Measurements from ENCODE around the gene SECTM1. TPM values are rescaled to one million over a fixed set of nuclear protein-coding genes. Genes with fewer than 3 reads are reported as not detected.
A peak's percentile ranks its signal among the peaks of the same experiment; 100 is the strongest.

The SECTM1 gene
- total RNA-seq, 2 donors from 2014 or later, result 10.3 to 14.5 TPM

DNA sequence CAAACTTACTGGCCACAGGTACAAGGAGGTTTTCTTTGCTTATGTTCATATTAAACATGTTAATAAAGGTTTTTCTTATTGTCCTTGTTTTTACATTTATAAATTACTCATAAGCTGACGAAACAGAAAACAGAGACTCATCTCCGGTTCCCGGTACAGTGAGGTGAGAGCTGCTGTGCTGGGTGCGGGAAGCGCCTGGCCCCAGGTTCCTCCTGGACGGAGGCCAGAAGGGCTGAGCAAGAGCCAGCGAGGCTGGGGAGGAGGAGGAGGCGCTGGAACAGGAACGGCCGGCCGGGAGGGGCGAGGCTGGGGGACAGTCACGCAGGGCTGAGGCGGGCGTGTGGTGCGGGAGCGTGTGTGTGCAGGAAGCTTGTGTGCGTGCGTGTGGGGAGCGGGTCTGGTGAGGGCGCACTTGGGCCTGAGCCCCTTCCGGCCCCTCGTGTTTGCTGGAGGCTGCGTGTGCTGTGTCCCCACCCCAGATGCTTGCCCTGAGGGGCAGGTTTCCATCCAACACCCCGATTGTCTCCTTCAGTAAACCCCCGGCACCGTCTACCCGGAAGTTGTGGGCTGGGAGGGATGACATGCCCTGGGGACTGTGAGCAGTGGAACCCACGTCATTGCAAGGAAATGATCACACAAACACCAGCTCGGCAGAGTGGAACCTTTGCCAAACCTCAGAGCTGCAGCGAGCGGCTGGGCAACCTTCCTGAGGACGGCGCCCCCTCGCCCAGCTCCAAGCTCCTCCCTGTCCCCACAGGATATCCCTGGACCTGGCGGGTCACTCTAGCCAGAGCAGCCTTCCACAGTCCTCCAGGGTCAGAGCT, 35.6 kb downstream of the SECTM1 start:
- intact Hi-C loops (cut with DNase I), result loop anchor here in 1 of 2 donors (5.0 kb wide), 1 partner anchor 961 kb away; no protein-coding TSS in a partner anchor
- peak; percentile 97 for DNase-seq (ENCODE audit: low spot score)

DNA sequence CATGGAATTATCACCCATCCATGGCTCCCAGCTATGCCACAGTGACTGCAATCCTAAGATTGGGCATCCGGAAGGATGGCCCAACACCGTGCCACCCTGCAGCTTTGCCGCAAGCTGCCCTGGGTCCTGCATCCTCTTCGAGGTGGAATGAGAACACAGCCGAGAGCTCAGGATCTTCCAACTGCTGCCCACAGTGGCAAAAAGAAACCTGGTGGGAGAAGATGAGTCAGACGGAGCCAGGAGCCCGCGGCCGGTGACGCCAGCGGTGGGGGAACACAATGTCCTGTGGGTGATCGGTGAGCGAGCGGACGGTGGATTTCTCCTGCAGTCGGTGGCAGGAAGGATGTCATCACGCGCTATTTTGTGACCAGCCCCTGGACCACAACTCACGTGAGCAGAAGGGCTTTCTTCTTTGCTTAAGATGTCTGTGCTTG, 36.3 kb downstream of the SECTM1 start:
- intact Hi-C loops (cut with DNase I), result loop anchor here in 1 of 2 donors (5.0 kb wide), 1 partner anchor 960 kb away; no protein-coding TSS in a partner anchor
- peak; percentile 97 for DNase-seq (ENCODE audit: low spot score)

DNA sequence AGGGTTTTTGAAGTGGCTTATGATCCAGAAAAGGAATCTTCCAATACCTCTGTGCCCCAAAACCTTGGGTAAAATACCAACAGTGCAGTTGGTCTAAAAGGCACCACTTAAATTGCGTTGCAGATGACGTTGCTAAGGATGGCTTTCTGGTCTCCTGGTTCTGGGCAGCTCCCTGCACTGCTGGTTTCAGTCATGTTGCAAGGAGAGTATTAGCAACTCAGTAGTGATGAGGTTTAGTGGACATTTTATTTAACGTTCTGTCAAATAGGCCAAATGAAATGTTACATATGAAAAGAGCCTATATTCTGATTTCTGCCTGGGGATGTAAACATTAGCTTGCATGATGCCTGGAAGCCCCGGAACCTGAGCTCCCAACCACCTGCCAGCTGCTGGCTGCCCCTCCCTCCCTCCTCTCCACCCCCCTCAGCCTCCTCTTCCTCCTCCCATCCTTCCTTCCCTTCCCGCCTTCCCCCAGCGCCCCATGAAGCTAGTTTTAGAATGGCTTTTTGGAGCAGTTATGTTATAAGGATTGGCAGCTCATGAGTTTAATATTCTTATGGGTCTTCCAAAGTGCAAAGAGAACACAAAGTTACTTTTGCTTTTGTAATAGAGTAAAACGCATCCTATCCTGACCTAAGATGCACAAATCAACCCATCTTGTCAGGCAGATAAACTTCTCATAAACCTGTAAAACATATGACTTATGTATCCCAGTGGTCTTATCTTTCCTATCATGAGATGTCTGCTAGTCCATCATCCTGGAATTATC, 36.9 kb downstream of the SECTM1 start:
- DNase-seq (ENCODE audit: low spot score), result no peak

DNA sequence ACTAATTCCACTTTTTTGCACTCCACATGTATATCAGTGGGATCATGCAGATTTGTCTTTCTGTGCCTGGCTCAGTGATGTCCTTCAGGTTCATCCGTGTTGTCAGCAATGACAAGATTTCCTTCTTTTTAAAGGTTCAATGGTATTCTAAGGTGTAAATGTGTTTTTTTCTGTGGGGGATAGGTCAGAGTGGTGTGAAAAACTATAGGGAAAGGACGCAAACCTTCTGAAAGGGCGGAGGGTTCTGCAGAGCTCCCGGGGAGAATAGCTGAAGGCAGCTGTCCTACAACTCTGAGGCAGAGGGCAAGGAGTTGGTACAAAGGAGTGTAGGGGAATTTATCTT, 38.1 kb downstream of the SECTM1 start:
- DNase-seq (ENCODE audit: low spot score), result no peak
- intact Hi-C loops (cut with DNase I), result loop anchor here in 1 of 2 donors (5.0 kb wide), 1 partner anchor 958 kb away; no protein-coding TSS in a partner anchor

More for the DNA sequence above, 36.9 kb downstream of the SECTM1 start:
- intact Hi-C loops (cut with DNase I), result loop anchor here in 1 of 2 donors (5.0 kb wide), 1 partner anchor 959 kb away; no protein-coding TSS in a partner anchor

DNA sequence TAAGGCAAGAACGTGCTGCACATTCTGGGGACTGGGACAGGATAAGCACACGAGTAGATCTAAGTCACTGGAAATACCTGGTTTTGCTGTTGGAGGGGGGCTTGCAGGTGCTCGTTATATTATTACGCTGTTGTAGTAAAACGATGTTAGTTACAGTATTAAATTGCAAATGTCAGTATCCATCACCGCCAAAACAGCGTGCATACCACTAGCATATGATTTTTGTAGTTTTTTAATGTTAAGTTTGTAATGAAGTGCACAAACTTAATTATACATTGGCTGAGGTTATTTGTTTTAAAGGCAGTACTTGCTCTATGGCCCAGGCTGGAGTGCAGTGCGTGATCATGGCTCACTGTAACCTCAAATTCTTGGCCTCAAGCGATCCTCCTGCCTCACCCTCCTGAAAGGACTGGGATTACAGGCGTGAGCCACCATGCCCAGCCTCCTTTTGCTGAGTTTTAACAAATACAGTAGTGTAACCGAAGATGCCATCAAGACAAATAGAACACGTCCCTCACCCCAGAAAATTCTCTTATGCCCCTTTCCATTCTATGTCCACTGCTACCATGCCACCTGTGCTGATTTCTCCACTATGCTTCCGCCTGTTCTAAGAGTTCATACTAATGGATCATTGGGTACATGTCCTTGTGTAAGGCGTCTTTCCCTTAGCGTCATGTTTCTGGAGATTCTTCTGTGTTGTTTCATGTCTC, 39.3 kb downstream of the SECTM1 start:
- intact Hi-C loops (cut with DNase I), result no loop called here
- no peak for DNase-seq (ENCODE audit: low spot score)

GRCh38 chr17:82292251-82293154, 41.1 kb downstream of the SECTM1 start:
- intact Hi-C loops (cut with DNase I), result no loop called here

GRCh38 chr17:82291582-82292250, 41.9 kb downstream of the SECTM1 start:
- intact Hi-C loops (cut with DNase I), result no loop called here

More at GRCh38 chr17:82292251-82293154, 41.1 kb downstream of the SECTM1 start:
- peak; percentile 98 for DNase-seq (ENCODE audit: low spot score)

GRCh38 chr17:82287868-82288801, 45.4 kb downstream of the SECTM1 start:
- DNase-seq (ENCODE audit: low spot score), result no peak
- intact Hi-C loops (cut with DNase I), result no loop called here

More at GRCh38 chr17:82291582-82292250, 41.9 kb downstream of the SECTM1 start:
- DNase-seq (ENCODE audit: low spot score), result no peak

DNA sequence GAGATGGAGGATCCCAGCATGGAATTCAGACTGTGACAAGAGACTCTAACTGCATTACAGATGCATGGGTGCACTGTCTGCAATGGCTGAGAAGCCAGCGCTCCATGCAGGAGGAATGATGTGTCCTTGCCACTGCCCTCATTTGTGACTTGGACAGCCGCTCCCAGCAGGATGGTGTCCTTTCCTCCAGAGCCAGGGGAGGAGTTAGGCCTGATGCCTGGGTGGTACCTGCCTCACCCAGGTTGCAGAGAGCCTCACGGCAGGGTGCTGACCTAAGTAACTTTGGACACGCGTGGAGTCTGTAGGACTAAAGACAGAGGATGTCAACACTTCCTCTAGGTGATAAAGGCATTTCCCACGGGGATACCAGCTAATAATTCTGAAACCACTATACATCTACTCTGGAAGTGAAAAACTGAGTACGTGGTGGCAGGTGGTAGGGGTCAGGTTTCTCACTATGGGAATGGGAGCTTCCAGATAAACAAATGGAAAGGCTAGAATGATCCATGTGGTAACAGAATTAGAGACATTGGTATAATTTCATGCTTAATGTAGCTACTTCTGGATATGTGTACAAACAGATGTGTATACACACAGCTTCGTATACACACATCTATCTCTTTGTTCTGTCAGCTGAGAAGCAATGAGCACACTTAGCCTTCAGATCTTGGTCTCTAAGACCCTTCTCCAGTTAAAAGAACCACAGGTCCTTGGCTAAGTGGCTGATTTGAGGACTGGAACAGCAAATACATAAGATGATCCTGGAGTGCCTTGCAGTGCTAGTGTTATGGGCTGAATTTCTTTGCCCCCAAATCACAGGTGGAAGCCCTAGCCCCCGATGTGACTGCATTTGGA, 46.3 kb downstream of the SECTM1 start:
- no peak for DNase-seq (ENCODE audit: low spot score)
- intact Hi-C loops (cut with DNase I), result no loop called here

DNA sequence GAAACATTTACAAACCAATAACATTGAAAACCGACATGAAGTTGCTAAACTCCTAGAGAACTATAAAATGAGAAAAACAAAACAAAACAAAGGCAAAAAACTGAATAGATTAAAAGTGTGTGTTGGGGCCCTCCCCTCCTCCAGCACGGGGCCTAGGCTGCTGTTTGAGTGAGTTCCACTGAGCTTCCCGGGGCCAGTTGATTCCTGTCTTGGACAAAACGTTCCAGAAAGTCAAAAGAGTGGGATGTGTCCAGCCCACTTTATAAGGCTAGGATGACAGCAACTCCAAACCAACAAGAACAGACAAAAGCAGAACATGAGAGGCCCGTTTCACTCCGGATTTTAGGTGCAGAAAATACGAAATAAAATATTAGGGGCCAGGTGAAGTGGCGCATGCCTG, 48.4 kb downstream of the SECTM1 start:
- intact Hi-C loops (cut with DNase I), result no loop called here
- no peak for DNase-seq (ENCODE audit: low spot score)

DNA sequence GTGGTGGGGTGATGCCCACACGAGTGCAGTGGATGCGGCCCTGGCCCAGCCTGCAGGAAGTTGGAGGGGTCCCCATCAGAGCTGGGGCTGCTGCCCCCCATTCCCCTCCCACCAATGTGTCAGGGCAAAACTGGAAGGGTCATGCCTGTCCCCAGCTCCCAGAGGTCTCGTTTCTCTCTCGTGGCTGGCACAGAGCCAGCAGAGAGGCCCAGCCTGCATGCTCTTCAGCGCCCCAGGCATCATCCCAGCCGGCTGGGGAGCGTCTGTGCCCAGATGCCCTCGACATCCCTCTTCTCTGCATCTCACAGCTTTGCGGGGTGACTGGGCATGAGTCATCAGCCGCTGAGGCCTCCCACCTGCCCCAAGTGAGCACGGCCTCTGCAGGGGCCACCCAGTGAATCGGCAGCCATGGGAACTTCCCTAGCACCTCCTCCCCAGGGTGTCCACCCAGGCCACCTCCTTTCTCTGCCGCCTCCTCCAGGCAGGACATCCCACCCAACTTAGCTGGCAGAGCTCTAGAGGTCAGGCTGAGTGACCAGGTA, 50.3 kb downstream of the SECTM1 start:
- DNase-seq (ENCODE audit: low spot score), result no peak

DNA sequence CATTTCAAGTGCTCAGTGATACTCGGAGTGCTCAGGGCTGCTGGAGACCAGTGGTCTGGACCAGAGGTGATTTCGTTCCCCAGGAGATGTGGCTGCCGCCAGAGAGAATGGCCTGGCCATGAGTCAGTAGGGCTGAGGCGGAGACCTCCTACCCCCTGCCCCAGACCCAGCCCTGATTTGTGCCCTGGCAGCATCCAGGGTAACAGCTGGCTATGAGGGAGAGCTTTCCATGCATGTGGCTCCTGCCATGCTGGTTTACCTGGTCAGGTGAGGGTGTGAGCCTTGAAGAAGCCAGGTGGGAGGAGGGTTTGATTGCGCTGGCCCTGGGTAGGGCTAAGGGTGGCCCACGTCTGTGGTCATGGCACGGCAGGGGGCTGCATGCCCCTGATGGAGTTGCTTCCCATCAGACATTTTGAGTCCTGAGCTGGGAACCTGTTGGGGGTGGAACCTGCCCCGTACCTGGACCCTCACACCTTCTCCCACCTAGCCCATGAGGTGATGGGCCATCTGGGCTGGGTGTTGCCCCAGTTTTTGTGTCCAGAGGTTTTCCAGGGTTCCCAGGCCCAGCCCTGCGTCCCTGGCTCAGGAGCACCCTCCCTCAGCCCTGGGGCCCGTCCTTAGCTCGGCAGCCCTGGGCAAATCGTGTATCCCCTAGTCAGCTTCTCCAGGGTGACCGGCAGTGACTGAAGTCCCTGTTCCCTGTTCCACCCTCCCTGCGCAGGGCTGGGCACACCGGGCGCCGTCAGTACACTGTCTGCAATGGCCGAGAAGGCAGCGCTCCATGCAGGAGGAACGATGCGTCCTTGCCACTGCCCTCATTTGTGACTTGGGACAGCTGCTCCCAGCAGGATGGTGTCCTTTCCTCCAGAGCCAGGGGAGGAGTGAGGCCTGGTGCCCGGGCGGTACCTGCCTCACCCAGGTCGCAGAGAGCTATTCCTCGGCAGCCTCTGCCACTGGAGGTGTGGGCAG, 51.0 kb downstream of the SECTM1 start:
- DNase-seq (ENCODE audit: low spot score), result no peak
- intact Hi-C loops (cut with DNase I), result no loop called here

More for the DNA sequence above, 50.3 kb downstream of the SECTM1 start:
- intact Hi-C loops (cut with DNase I), result no loop called here

DNA sequence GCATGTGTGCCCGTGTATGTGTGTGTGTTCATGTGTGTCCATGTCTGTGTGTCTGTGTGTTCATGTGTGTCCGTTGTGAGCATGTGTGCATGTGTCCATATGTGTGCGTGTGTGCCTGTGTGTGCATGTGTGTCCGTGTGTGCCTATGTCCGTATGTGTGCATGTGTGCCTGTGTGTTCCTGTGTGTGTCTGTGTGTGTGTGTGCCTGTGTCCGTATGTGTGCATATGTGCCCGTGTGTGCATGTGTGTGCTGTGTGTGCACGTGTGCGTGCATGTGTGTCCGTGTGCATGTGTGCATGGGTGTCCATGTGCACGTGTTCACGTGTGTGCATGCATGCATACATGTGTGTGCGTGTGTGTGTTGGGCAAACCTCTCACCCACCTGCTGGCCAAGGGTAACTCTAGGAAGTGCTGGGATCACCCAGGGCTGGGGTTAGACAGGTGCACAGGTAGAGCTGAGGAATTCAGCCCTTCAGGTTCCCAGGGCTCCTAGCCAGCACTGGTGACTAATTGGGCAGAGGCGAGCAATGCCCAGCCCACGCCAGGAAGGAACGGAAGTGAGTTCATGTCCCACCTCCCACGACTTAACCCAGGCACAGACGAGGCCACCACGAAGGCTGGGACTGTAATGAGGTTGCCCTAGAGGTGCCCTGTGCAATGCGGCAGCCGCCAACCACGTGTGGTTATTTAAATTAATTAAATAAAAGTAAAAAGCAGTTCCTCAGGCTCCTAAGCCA, 51.9 kb downstream of the SECTM1 start:
- intact Hi-C loops (cut with DNase I), result no loop called here
- DNase-seq (ENCODE audit: low spot score), result no peak

GRCh38 chr17:82281076-82281475, 52.5 kb downstream of the SECTM1 start:
- no peak for DNase-seq (ENCODE audit: low spot score)
- intact Hi-C loops (cut with DNase I), result no loop called here
